HG03066 (cell line): Measurements from ENCODE around the gene TAGLN2.

ENCODE experiments used
- ATAC-seq: cut with Tn5 transposase; IDR thresholded peaks from one replicate; pipeline ENCODE4 v1.9.1; 2021; ENCODE audit warnings: low read depth; ENCODE audit not compliant: unreplicated experiment

The TAGLN2 gene

GRCh38 chr1:159881622-159882526 is 43.4 kb downstream of the TAGLN2 start:
- ATAC-seq, result no peak

- no peak for ATAC-seq
Observed at GRCh38 chr1:159880430-159880829, 44.9 kb downstream of the TAGLN2 start.

GRCh38 chr1:159879977-159880376 is 45.3 kb downstream of the TAGLN2 start:
- ATAC-seq, result no peak

- no peak for ATAC-seq
Observed at GRCh38 chr1:159879136-159879535, 46.2 kb downstream of the TAGLN2 start.

GRCh38 chr1:159877695-159878444 is 47.4 kb downstream of the TAGLN2 start:
- no peak for ATAC-seq

GRCh38 chr1:159873530-159874143 is 51.7 kb downstream of the TAGLN2 start:
- ATAC-seq, result no peak

GRCh38 chr1:159872891-159873290 is 52.4 kb downstream of the TAGLN2 start:
- no peak for ATAC-seq

GRCh38 chr1:159870704-159871103 is 54.6 kb downstream of the TAGLN2 start:
- ATAC-seq, result no peak

- no peak for ATAC-seq
Observed at GRCh38 chr1:159869607-159870006, 55.7 kb downstream of the TAGLN2 start.

GRCh38 chr1:159869173-159869572 is 56.1 kb downstream of the TAGLN2 start:
- no peak for ATAC-seq

- ATAC-seq, result no peak
Observed at GRCh38 chr1:159868766-159869165, 56.5 kb downstream of the TAGLN2 start.
